Fibroblast of the aortic adventitia (primary cell): ENCODE data around the gene DNAH9. TPM values are rescaled to one million over a fixed set of nuclear protein-coding genes. Genes with fewer than 3 reads are reported as not detected.
"Not testable (repeated sequence)": the region's sequence is repeated elsewhere in the genome, so short reads cannot be mapped to it uniquely, and the experiment has no call there.

Experiments used
- DNase-seq: peaks from one replicate; pipeline ENCODE4 v3.0.0-alpha.2; 2010; ENCODE audit warnings: low read depth
- H3K4me3 ChIP-seq: 2 replicates; pipeline ENCODE4 v1.5.1; 2011; ENCODE audit warnings: low read depth, mild to moderate bottlenecking, control low read depth, low read length, moderate library complexity
- total RNA-seq: library from RNA; depleted of rRNA; stranded (reverse); fragments of >200 nt; gene quantifications from 2 replicates; pipeline ENCODE4 v1.2.3, GENCODE V29; 2012; ENCODE audit warnings: low replicate concordance
- TF ChIP-seq, protein P1 (sequence below): IDR thresholded peaks from 2 replicates; pipeline ENCODE4 v1.5.1; 2011; ENCODE audit warnings: mild to moderate bottlenecking, low read length, control low read depth, inconsistent platforms; ENCODE audit not compliant: insufficient read depth

The DNAH9 gene
- total RNA-seq, 1 donor: not detected

DNA sequence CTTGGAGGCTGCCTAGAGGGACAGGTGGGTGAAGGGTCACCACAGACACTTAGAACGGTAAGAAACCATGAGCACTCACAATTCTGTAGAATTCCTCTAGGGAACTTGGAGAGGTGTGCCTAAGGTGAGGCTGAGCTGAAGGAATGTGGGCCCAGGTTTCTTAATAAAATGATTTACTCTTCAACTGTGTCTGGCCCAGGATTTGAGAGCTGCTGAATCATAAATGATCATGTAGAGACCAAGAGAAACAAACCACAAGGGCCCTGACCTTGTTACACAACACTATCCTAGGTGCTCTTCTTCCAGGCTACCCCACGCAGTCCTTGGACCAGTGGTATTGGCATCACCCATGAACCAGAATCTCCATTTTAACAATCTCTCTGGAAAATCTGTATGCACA is 371.3 kb downstream of the DNAH9 start:
- no peak for DNase-seq
- H3K4me3 ChIP-seq: no peak overlapping the region
- TF ChIP-seq, protein P1, sequence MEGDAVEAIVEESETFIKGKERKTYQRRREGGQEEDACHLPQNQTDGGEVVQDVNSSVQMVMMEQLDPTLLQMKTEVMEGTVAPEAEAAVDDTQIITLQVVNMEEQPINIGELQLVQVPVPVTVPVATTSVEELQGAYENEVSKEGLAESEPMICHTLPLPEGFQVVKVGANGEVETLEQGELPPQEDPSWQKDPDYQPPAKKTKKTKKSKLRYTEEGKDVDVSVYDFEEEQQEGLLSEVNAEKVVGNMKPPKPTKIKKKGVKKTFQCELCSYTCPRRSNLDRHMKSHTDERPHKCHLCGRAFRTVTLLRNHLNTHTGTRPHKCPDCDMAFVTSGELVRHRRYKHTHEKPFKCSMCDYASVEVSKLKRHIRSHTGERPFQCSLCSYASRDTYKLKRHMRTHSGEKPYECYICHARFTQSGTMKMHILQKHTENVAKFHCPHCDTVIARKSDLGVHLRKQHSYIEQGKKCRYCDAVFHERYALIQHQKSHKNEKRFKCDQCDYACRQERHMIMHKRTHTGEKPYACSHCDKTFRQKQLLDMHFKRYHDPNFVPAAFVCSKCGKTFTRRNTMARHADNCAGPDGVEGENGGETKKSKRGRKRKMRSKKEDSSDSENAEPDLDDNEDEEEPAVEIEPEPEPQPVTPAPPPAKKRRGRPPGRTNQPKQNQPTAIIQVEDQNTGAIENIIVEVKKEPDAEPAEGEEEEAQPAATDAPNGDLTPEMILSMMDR: no peak

DNA sequence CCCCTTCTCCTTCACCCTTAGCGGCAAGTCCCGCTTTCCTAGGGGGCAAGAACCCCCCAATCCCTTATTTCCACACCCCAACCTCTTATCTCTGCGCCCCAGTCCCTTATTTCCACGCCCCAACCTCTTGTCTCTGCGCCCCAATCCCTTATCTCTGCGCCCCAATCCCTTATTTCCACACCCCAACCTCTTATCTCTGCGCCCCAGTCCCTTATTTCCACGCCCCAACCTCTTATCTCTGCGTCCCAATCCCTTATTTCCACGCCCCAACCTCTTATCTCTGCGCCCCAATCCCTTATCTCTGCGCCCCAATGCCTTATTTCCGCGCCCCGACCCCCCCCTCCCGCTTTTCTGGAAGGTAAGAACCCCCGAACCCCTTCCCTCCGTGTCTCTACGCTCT is 374.5 kb downstream of the DNAH9 start:
- H3K4me3 ChIP-seq, DNase-seq: not testable (repeated sequence)

DNA sequence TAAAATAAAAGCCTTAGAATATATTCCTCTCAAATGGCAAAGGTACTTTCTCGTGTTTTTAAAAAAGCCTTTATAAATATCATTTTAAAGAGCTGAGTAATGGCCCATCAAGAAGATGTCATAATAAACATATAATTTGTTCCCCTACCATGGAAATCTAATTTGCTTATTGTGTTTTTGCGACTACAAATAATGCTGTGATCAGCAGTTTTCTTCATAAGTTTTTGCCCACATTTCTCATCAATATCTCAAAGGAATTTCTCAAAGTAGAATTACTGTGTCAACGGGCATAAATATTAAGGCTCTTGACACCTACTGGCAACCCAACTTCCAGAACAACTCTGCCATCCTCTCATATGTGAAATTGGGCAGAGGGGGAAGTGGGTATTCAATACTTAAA is 381.5 kb downstream of the DNAH9 start:
- DNase-seq: no peak
- no peak overlapping the region for H3K4me3 ChIP-seq
- TF ChIP-seq, protein P1: no peak

DNA sequence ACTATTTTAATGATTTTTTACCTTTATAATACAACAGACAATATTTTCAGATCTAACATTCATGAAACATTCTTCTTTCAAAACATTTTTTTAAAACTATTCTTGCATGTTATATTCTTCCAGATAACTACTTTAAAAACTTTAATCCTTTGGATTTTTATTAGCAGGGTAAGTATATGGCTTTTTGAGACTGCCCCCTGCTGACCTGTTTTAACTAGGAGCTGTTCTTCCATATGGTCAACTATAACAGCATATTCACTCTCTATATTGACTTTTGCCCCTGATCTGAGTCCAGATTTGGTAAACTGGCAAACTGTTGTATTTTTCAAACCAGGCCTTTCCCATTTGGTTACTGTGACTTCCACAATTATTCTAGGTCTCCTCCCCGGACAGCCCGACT is 382.5 kb downstream of the DNAH9 start:
- peak; percentile 25 for DNase-seq
- no peak overlapping the region for H3K4me3 ChIP-seq
- TF ChIP-seq, protein P1: peak; percentile 44

DNA sequence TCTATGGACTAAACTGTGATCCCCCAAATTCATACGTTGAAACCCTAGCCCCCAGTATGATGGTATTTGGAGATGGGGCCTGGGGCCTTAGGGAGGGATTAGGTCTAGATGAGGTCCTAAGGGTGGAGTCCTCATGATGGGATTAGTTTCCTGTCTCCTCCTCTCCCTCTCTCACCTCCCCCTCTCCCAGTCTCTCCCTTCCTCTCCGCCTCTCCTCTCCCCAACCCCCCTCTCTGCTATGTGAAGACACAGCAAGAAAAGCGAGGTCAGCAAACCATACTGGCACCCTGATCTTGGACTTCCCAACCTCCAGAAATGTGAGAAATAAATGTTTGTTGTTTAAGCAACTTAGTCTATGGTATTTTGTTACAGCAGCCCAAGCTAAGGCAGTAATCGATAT is 383.6 kb downstream of the DNAH9 start:
- TF ChIP-seq, protein P1: no peak
- H3K4me3 ChIP-seq: no peak overlapping the region
- no peak for DNase-seq

DNA sequence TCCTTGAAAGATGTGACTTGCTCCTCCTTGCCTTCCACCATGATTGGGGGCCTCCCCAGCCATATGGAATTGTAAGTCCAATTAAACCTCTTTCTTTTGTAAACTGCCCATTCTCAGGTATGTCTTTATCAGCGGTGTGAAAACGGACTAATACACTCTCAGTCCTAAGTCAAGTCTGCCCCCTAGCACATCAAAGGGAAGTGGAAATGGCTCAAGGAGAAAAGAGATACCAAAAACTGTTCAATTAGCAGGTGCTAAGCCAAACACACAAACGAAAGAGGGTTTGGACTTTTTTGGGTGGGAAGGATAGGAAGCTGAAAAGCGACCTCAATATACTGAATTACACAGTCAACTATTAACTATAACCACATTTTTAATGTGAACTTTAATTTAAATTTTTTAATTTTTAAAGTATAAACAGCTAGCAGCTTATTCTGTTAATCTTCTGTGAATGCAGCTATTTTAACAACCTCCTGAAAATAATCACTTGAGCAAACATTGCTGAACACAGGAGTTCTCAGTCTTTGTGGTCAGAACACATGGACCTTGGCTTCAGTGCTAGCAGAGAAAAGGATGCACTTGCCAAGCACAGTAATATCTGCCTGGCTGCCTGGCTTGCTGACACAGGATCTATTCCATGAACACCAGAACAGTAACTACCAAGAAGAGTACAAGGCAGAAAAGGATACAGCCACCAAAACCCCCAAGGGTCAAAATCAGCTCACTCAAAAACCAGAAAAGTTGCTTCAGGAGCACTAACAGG is 388.1 kb downstream of the DNAH9 start:
- TF ChIP-seq, protein P1: no peak
- DNase-seq: peak; percentile 45
- H3K4me3 ChIP-seq: no peak overlapping the region

DNA sequence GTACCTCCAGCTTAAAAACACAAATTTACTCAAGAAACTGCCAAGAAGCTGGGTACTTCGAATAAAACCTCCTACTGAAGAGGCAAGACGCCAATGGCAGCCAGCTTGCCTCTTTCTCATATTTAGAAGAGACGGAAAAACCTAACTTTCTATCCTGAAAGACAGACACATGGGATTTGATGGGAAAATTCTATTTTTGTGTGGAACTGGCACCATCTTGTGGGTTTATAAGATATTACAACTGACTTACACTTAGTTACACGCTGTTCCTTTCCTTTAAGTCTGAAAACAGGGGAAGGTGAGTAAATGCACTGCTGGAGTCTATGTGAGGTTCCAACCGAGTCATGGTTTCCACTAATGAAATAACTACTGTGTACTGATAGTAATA is 388.7 kb downstream of the DNAH9 start:
- no peak overlapping the region for H3K4me3 ChIP-seq
- peak; percentile 77 for DNase-seq
- TF ChIP-seq, protein P1: peak; percentile 46
